AG09319 (cell line): ENCODE measurements around the gene GAS1.

Experiments
- DNase-seq: peaks from one replicate; pipeline ENCODE4 v3.0.0-alpha.2; 2010; ENCODE audit warnings: low read depth; ENCODE audit errors: extremely low read depth
- TF ChIP-seq, protein P1 (sequence below): IDR thresholded peaks from 2 replicates; pipeline ENCODE4 v1.5.1; 2011; ENCODE audit warnings: low read depth, mild to moderate bottlenecking, inconsistent platforms, low read length, moderate library complexity

The GAS1 gene

DNA sequence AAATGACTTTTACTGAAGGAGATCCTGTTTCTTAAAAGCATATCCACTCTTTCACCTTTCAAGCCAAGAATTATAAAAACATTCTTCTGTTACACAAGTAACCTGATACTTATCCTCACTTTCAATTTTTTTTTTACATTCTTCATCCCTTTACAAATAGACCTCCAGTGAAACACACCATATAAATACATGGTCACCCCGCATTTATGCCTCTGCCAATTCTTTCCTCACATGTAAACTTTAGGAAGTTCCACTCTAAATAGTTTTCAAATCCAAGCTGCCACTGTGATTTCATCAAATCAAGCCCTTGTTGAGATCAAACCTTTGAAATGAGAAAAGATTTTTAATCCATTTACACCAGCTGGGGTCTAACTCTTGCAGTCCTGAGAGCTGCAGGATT, 40.0 kb downstream of the GAS1 start:
- TF ChIP-seq, protein P1, sequence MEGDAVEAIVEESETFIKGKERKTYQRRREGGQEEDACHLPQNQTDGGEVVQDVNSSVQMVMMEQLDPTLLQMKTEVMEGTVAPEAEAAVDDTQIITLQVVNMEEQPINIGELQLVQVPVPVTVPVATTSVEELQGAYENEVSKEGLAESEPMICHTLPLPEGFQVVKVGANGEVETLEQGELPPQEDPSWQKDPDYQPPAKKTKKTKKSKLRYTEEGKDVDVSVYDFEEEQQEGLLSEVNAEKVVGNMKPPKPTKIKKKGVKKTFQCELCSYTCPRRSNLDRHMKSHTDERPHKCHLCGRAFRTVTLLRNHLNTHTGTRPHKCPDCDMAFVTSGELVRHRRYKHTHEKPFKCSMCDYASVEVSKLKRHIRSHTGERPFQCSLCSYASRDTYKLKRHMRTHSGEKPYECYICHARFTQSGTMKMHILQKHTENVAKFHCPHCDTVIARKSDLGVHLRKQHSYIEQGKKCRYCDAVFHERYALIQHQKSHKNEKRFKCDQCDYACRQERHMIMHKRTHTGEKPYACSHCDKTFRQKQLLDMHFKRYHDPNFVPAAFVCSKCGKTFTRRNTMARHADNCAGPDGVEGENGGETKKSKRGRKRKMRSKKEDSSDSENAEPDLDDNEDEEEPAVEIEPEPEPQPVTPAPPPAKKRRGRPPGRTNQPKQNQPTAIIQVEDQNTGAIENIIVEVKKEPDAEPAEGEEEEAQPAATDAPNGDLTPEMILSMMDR: no peak
- DNase-seq: no peak

DNA sequence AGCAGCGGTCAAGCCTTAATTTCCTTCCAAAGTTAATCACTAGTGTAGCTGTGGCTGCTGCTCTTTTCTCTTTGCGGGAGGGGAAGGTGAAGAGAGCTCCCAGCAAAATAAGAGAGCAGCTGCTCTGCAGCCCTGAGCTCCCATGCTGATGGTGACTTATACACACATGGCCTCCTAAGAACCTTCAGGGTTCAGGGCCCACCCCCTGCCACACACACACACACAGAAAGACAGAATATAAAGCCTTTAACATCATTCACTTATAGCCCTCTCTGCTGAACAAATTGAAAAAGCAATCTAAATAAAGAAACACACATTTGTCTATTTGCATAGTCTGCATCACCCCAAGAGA, 43.6 kb downstream of the GAS1 start:
- TF ChIP-seq, protein P1: no peak
- DNase-seq: no peak

DNA sequence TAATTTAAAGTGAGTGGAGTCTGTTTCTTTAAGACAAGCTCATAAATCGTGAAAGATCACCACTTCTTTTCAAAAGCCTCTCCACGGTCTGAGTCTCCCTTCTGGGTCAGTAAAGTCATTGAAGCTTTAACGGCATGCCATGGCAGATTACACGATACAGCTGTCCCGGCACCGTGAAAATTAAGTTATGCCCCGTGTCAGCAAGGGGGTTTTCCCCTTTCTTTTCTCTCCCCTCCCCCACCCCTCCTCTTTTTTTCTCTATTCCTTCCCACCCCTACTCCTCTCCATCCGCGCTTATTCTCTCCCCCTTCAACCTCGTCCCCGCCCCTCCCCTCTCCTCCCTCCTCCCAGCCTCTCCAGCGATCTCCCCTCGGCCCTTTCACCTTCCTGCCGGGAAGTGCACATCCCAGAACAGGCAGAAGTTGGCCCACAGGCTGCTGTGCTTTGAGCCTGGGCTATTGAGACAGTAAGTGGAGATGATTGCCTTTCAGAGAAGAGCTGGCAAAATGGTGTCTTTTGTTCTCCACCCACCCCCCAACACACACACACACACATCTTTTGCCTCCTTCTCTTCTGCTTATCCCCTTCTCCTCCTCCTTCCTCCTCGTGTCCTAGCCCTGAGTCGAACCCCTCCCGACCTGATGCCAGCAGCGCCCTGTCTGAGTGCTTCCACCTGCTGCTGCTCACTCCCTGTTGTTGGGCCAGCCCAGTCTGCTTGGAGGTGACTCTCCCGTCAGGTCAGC, 44.1 kb downstream of the GAS1 start:
- no peak for DNase-seq

DNA sequence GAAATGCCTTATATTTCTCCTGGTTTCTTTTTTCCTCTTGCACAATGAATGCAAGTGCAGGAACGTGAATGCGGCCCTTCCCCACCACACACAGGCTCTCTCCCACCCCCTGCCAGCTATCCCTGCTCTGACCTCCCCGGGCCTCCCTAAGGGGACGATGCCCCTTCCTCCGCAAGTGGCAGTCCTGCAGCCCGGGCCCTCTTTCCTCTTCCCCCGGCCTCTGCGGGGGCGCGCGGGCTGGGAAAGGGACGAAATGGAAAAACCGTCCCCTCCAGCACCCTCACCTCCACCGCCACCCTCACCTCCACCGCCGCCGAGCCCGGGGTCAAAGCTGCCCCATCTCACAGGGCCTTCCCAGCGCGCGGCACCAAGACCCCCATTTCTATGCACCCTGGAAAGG, 44.7 kb downstream of the GAS1 start:
- TF ChIP-seq, protein P1: no peak
- no peak for DNase-seq

More for the DNA sequence above, 44.1 kb downstream of the GAS1 start:
- TF ChIP-seq, protein P1: no peak

DNA sequence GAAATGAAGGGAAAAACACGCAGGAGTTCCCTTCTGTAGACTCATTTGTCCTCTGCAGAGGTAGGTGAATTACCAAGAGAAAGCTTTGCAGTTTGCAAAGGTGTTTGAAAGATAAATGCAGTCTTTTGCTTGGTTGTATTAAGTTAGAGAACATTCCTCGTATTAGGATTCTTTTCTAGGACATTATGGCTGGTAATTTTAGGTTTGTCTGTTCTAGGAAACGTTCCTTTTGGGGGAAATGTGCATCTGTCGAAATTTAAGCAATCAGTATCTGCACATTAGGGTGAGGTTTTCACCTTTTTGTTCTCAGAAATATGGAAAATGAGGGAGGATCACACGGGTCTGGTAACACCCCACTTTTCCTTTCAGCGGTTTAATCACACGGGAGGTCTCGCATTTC, 45.1 kb downstream of the GAS1 start:
- no peak for DNase-seq
- TF ChIP-seq, protein P1: no peak

DNA sequence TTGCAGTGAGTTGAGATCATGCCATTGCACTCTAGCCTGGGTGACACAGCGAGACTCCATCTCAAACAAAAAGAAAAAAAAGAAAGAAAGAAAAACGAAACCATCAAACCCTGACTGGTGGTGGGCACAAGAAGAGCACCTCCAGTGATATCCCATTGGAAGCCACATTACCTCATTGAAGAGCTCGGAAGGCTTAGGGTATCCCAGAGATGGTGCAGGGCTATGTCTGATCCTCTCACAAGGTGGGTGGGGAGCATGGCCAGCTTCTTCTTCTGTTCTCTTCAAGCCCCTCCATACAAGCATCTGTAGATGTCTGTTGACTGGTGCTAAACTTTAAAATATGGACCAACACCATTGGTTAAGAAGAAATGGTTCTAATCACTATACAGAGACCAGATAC, 45.8 kb downstream of the GAS1 start:
- TF ChIP-seq, protein P1: no peak
- no peak for DNase-seq
